HEK293 (cell line): ENCODE results near the gene SPDYE4.

Experiments
- CTCF ChIP-seq: fragments of 450-650 bp; formaldehyde crosslinking; IDR thresholded peaks from 2 replicates; pipeline ENCODE4 v1.5.1; 2016; ENCODE audit warnings: missing biosample characterization, missing genetic modification characterization
- KLF1 ChIP-seq: fragments of 450-650 bp; formaldehyde crosslinking; IDR thresholded peaks from 2 replicates; pipeline ENCODE4 v1.5.1; 2016; ENCODE audit warnings: missing biosample characterization, missing genetic modification characterization
- MYNN ChIP-seq: fragments of 450-650 bp; formaldehyde crosslinking; IDR thresholded peaks from 2 replicates; pipeline ENCODE4 v1.5.1; 2016; ENCODE audit warnings: missing biosample characterization, missing genetic modification characterization, borderline replicate concordance
- SCRT1 ChIP-seq: fragments of 450-650 bp; formaldehyde crosslinking; IDR thresholded peaks from 2 replicates; pipeline ENCODE4 v1.5.1; 2016; ENCODE audit warnings: missing biosample characterization, missing genetic modification characterization, borderline replicate concordance
- ZBTB11 ChIP-seq: fragments of 450-650 bp; formaldehyde crosslinking; conservative IDR thresholded peaks from 2 replicates; pipeline ENCODE4 v1.5.1; 2016; ENCODE audit warnings: low read depth, missing biosample characterization, missing genetic modification characterization
- ZFP3 ChIP-seq: fragments of 450-650 bp; formaldehyde crosslinking; IDR thresholded peaks from 2 replicates; pipeline ENCODE4 v1.5.1; 2016; ENCODE audit warnings: low read depth, missing biosample characterization, missing genetic modification characterization
- ZNF140 ChIP-seq: fragments of 450-650 bp; formaldehyde crosslinking; IDR thresholded peaks from 2 replicates; pipeline ENCODE4 v1.5.1; 2016; ENCODE audit warnings: missing biosample characterization, missing genetic modification characterization
- ZNF274 ChIP-seq, 2 experiments: fragments of 200-500 bp in 1 of 2; fragments of 450-650 bp in 1 of 2; sonication (Bioruptor generic) in 1 of 2; formaldehyde crosslinking in 1 of 2; IDR thresholded peaks; 2 replicates each; pipeline versions ENCODE4 v1.5.1 to v1.6.1; 2014 to 2016; ENCODE audit warnings: borderline replicate concordance in 1 of 2, inconsistent platforms in 1 of 2, low read length in 1 of 2, missing biosample characterization in 1 of 2, missing genetic modification characterization in 1 of 2
- ZNF426 ChIP-seq: fragments of 450-650 bp; formaldehyde crosslinking; IDR thresholded peaks from 2 replicates; pipeline ENCODE4 v1.5.1; 2017; ENCODE audit warnings: missing biosample characterization, missing genetic modification characterization, mild to moderate bottlenecking, inconsistent platforms, moderate library complexity
- ZNF558 ChIP-seq: fragments of 450-650 bp; formaldehyde crosslinking; IDR thresholded peaks from 2 replicates; pipeline ENCODE4 v1.5.1; 2016; ENCODE audit warnings: missing biosample characterization, missing genetic modification characterization
- ZNF645 ChIP-seq: fragments of 450-650 bp; formaldehyde crosslinking; IDR thresholded peaks from 2 replicates; pipeline ENCODE4; 2016; ENCODE audit warnings: missing biosample characterization, missing genetic modification characterization
- ZNF768 ChIP-seq: fragments of 450-650 bp; formaldehyde crosslinking; IDR thresholded peaks from 2 replicates; pipeline ENCODE4 v1.5.1; 2018; ENCODE audit warnings: missing biosample characterization, mild to moderate bottlenecking, missing genetic modification characterization

GRCh38 chr17:8789743-8790142 lies 31.4 kb upstream of the SPDYE4 start:
- no peak for TF ChIP-seq ZNF768 (tag by site-specific recombination)
- no peak for TF ChIP-seq KLF1 (tag by site-specific recombination)
- TF ChIP-seq ZBTB11 (tag by site-specific recombination), result no peak
- no peak for TF ChIP-seq ZNF426 (tag by site-specific recombination)
- TF ChIP-seq SCRT1 (tag by site-specific recombination), result no peak
- TF ChIP-seq ZNF274 (IDR thresholded peaks at IDR 0.05; ENCODE audit: low read length), result no peak
- TF ChIP-seq ZNF274 (tag by site-specific recombination; IDR thresholded peaks at IDR 0.05; ENCODE audit: borderline replicate concordance), result no peak
- no peak for TF ChIP-seq ZNF558 (tag by site-specific recombination)
- no peak for TF ChIP-seq ZNF140 (tag by site-specific recombination)
- TF ChIP-seq ZFP3 (tag by site-specific recombination), result no peak
- TF ChIP-seq MYNN (tag by site-specific recombination), result no peak
- no peak for TF ChIP-seq CTCF (tag by site-specific recombination)
- no peak for TF ChIP-seq ZNF645 (tag by site-specific recombination)
